ENCODE measurements around the gene ABCD3.
"Not testable (repeated sequence)": the region's sequence is repeated elsewhere in the genome, so short reads cannot be mapped to it uniquely, and the experiment has no call there.

The ABCD3 gene

DNA sequence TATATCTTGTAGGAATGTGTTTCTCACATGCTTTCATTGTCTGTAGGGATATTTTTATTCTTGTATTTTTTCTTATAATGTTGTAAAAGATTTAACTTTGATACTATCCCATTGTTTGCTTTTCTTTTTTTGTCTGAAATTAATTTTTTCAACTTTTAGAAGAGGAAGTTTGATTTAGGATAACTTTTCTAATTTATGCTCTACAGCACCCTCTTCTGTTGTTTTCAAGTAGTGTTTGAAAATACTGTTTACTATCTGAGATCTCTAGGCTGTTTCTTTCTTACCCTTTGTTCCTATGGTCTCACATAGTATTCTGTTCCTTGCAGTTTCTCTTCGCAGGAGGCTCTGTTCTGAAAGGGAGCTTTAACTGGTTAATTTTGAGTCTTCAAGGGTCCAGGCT lies 21.9 kb downstream of the ABCD3 start:
- POLR2A ChIA-PET = no interaction called here
- CTCF ChIA-PET = interaction anchor here (1.5 kb wide), 1 partner anchor 24 kb away, joined by 3 read pairs; no protein-coding TSS in a partner anchor
- DNase-seq (ENCODE audit: extremely low spot score) = no peak
- TF ChIP-seq, protein P1, sequence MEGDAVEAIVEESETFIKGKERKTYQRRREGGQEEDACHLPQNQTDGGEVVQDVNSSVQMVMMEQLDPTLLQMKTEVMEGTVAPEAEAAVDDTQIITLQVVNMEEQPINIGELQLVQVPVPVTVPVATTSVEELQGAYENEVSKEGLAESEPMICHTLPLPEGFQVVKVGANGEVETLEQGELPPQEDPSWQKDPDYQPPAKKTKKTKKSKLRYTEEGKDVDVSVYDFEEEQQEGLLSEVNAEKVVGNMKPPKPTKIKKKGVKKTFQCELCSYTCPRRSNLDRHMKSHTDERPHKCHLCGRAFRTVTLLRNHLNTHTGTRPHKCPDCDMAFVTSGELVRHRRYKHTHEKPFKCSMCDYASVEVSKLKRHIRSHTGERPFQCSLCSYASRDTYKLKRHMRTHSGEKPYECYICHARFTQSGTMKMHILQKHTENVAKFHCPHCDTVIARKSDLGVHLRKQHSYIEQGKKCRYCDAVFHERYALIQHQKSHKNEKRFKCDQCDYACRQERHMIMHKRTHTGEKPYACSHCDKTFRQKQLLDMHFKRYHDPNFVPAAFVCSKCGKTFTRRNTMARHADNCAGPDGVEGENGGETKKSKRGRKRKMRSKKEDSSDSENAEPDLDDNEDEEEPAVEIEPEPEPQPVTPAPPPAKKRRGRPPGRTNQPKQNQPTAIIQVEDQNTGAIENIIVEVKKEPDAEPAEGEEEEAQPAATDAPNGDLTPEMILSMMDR (IDR thresholded peaks at IDR 0.05; ENCODE audit: control extremely low read depth, extremely low read depth, low read depth, missing control alignments) = no peak

GRCh38 chr1:94443067-94443466 lies 24.9 kb downstream of the ABCD3 start:
- DNase-seq (ENCODE audit: extremely low spot score); POLR2A ChIA-PET: not testable (repeated sequence)
- CTCF ChIA-PET = interaction anchor here (0.7 to 1.2 kb wide), 2 partner anchors 21 to 38 kb away, joined by 3 to 4 read pairs; no protein-coding TSS in a partner anchor

GRCh38 chr1:94444819-94445218 lies 26.6 kb downstream of the ABCD3 start:
- POLR2A ChIA-PET; DNase-seq (ENCODE audit: extremely low spot score): not testable (repeated sequence)
- CTCF ChIA-PET = interaction anchor here (1.2 kb wide), 1 partner anchor 8 kb away, joined by 3 read pairs; no protein-coding TSS in a partner anchor

- POLR2A ChIA-PET; DNase-seq (ENCODE audit: extremely low spot score): not testable (repeated sequence)
- CTCF ChIA-PET = interaction anchor here (1.2 kb wide), 1 partner anchor 9 kb away, joined by 3 read pairs; no protein-coding TSS in a partner anchor
Observed at GRCh38 chr1:94445733-94446132, 27.5 kb downstream of the ABCD3 start.

GRCh38 chr1:94446177-94446576 lies 28.0 kb downstream of the ABCD3 start:
- not testable (repeated sequence) for DNase-seq (ENCODE audit: extremely low spot score)
- CTCF ChIA-PET = interaction anchor here (1.2 kb wide), 1 partner anchor 9 kb away, joined by 3 read pairs; no protein-coding TSS in a partner anchor

GRCh38 chr1:94448741-94449140 lies 30.6 kb downstream of the ABCD3 start:
- DNase-seq (ENCODE audit: extremely low spot score); POLR2A ChIA-PET: not testable (repeated sequence)
- CTCF ChIA-PET = interaction anchor here (1.4 to 1.8 kb wide), 3 partner anchors 9 to 18 kb away, joined by 3 to 8 read pairs (median 3); no protein-coding TSS in a partner anchor

More at GRCh38 chr1:94446177-94446576, 28.0 kb downstream of the ABCD3 start:
- POLR2A ChIA-PET = not testable (repeated sequence)

- no peak for DNase-seq (ENCODE audit: extremely low spot score)
- POLR2A ChIA-PET = no interaction called here
- TF ChIP-seq, protein P1 (IDR thresholded peaks at IDR 0.05; ENCODE audit: control extremely low read depth, extremely low read depth, low read depth, missing control alignments) = no peak
- CTCF ChIA-PET = no interaction called here
Observed at GRCh38 chr1:94456736-94457135, 38.5 kb downstream of the ABCD3 start.

DNA sequence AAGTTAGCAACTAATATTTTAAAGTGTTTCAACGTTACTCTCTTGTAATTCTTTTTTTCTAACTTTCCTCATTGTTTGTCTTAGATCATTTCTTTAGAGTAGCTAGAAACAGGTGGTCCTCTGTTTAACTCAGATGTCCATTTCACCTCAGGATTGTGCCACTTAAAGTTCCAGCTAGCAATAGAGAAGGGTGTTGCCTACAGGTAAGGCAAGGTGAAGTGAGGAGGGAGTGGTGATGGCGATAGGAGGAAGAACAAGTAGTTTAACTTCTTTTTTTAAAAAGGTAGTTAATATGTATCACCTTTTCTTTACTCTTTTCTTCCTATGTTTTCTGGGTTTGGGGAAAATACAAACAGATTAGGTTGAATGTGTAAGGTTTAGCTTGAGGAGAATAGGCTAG lies 44.4 kb downstream of the ABCD3 start:
- TF ChIP-seq, protein P1 (IDR thresholded peaks at IDR 0.05; ENCODE audit: control extremely low read depth, extremely low read depth, low read depth, missing control alignments) = no peak
- DNase-seq (ENCODE audit: extremely low spot score) = no peak
- ChIA-PET CTCF (interaction anchor here (0.9 to 5.7 kb wide), 14 partner anchors 10 to 437 kb away, joined by 3 to 47 read pairs (median 10); no protein-coding TSS in a partner anchor), POLR2A (no interaction called here)

GRCh38 chr1:94463056-94463764 lies 45.0 kb downstream of the ABCD3 start:
- ChIA-PET POLR2A (no interaction called here), CTCF (interaction anchor here (0.7 to 5.7 kb wide), 38 partner anchors 9 to 834 kb away, joined by 3 to 47 read pairs (median 4); no protein-coding TSS in a partner anchor)
- no peak for DNase-seq (ENCODE audit: extremely low spot score)
- TF ChIP-seq, protein P1 (IDR thresholded peaks at IDR 0.05; ENCODE audit: control extremely low read depth, extremely low read depth, low read depth, missing control alignments) = no peak
